Superior temporal gyrus (tissue), 1 donor: ENCODE results near the gene DTWD2.
"Not testable (repeated sequence)": the region's sequence is repeated elsewhere in the genome, so short reads cannot be mapped to it uniquely, and the experiment has no call there.

Source experiments
- DNase-seq: peaks from one replicate; pipeline ENCODE4 v3.0.0-alpha.2; 2016; ENCODE audit errors: extremely low spot score

Gene DTWD2

GRCh38 chr5:118987988-118988865 is at the start of gene DTWD2:
TSS of gene DTWD2 (minus strand) at chr5:118988547. CDS start at chr5:118988511, 36 bp downstream.
- peak; percentile 92 for DNase-seq

- no peak for DNase-seq
Measured at GRCh38 chr5:119037496-119038215, 49.3 kb upstream of the DTWD2 start.

- DNase-seq = peak; percentile 22
Measured at GRCh38 chr5:119036101-119036762, 47.9 kb upstream of the DTWD2 start.

GRCh38 chr5:119033135-119033534 is 44.8 kb upstream of the DTWD2 start:
- DNase-seq = no peak

- no peak for DNase-seq
Measured at GRCh38 chr5:119032656-119033055, 44.3 kb upstream of the DTWD2 start.

- DNase-seq = no peak
Measured at GRCh38 chr5:119031905-119032304, 43.6 kb upstream of the DTWD2 start.

GRCh38 chr5:119031011-119031886 is 42.9 kb upstream of the DTWD2 start:
- DNase-seq = no peak

GRCh38 chr5:119028575-119028974 is 40.2 kb upstream of the DTWD2 start:
- DNase-seq = no peak

GRCh38 chr5:119022773-119023172 is 34.4 kb upstream of the DTWD2 start:
- no peak for DNase-seq

- peak; percentile 82 for DNase-seq
Measured at GRCh38 chr5:119022017-119022745, 33.8 kb upstream of the DTWD2 start.

- no peak for DNase-seq
Measured at GRCh38 chr5:119021149-119021732, 32.9 kb upstream of the DTWD2 start.

GRCh38 chr5:119019949-119020348 is 31.6 kb upstream of the DTWD2 start:
- peak; percentile 20 for DNase-seq

GRCh38 chr5:119019501-119019900 is 31.2 kb upstream of the DTWD2 start:
- no peak for DNase-seq

GRCh38 chr5:119017994-119018393 is 29.6 kb upstream of the DTWD2 start:
- DNase-seq = no peak

GRCh38 chr5:119016125-119016774 is 27.9 kb upstream of the DTWD2 start:
- DNase-seq = no peak

- DNase-seq = no peak
Measured at GRCh38 chr5:119011186-119011585, 22.8 kb upstream of the DTWD2 start.

- DNase-seq = no peak
Measured at GRCh38 chr5:119010206-119010605, 21.9 kb upstream of the DTWD2 start.

- DNase-seq = no peak
Measured at GRCh38 chr5:119009131-119009530, 20.8 kb upstream of the DTWD2 start.

- DNase-seq = no peak
Measured at GRCh38 chr5:118999696-119000095, 11.3 kb upstream of the DTWD2 start.

GRCh38 chr5:118998861-118999260 is 10.5 kb upstream of the DTWD2 start:
- DNase-seq = not testable (repeated sequence)
